K562 (cell line): ENCODE measurements around the gene SMR3B. TPM values are rescaled to one million over a fixed set of nuclear protein-coding genes. Genes with fewer than 3 reads are reported as not detected.

ENCODE experiments used
- ATAC-seq: fragments of 200-7000 bp; cut with Tn5 transposase; 3 replicates; pipeline ENCODE4 v1.9.1; 2020; ENCODE audit warnings: moderate library complexity
- BruUV-seq: library from RNA; stranded (reverse); fragments of 400-500 nt; replicated peaks from 2 replicates; lab custom pipeline; 2021; lab: Mats Ljungman, UMichigan
- CTCF ChIA-PET: fragments of 300-600 bp; formaldehyde crosslinking; extraction: SDS; loops from one replicate; lab custom pipeline; 2021; ENCODE audit warnings: low intra/inter-chr PET ratio; lab: Yijun Ruan, JAX
- POLR2A ChIA-PET: fragments of 300-600, 350-650 bp; sonication (Branson Sonifier 250); formaldehyde crosslinking; extraction: SDS; loops from one replicate; lab custom pipeline; 2021; ENCODE audit warnings: antibody characterized with exemption, inconsistent platforms; lab: Yijun Ruan, JAX
- DNase-seq, 4 experiments: peaks; one replicate each; pipeline versions ENCODE4 v3.0.0 to v3.0.0-alpha.2; 2011 to 2018; ENCODE audit warnings: low spot score in 3 of 4, mixed read lengths in 3 of 4; ENCODE audit errors: extremely low read depth in 1 of 4
- FAIRE-seq: peaks from 2 replicates; lab custom pipeline; 2011; peaks lifted over from hg19 to GRCh38; lab: Jason Lieb, UNC
- H2AFZ ChIP-seq: 2 replicates; pipeline ENCODE4 v1.6.0; 2011; ENCODE audit warnings: low read depth, low read length, control low read depth, inconsistent platforms
- H3K27ac ChIP-seq: fragments of 200-600 bp; 3 replicates; pipeline ENCODE4 v1.8.0; 2011; ENCODE audit warnings: low read depth, mild to moderate bottlenecking, control low read depth, inconsistent platforms, low read length, moderate library complexity, mixed read lengths; ENCODE audit errors: extremely low read depth
- H3K27me3 ChIP-seq, 2 experiments: fragments of 300-600 bp in 1 of 2; 2 replicates in 1 of 2; 3 replicates in 1 of 2; pipeline versions ENCODE4 v1.6.0 to v1.8.0; 2011; ENCODE audit warnings: inconsistent platforms in 2 of 2, low read length in 2 of 2, mild to moderate bottlenecking in 1 of 2, mixed read lengths in 1 of 2, moderate library complexity in 1 of 2; ENCODE audit not compliant: control insufficient read depth in 2 of 2, insufficient read depth in 2 of 2
- H3K36me3 ChIP-seq: fragments of 300-600 bp; 3 replicates; pipeline ENCODE4 v1.8.0; 2011; ENCODE audit warnings: mild to moderate bottlenecking, low read length, inconsistent platforms; ENCODE audit not compliant: control insufficient read depth, insufficient read depth
- H3K4me1 ChIP-seq, 2 experiments: fragments of 200-600 bp in 1 of 2; replicated peaks in 1 of 2; 2 replicates in 1 of 2; 3 replicates in 1 of 2; pipeline versions ENCODE4 v1.5.1 to v1.8.0; 2011; ENCODE audit warnings: inconsistent platforms in 2 of 2, low read length in 2 of 2, mild to moderate bottlenecking in 1 of 2, mixed read lengths in 1 of 2, moderate library complexity in 1 of 2; ENCODE audit not compliant: control insufficient read depth in 2 of 2, insufficient read depth in 2 of 2
- H3K4me2 ChIP-seq: 2 replicates; pipeline ENCODE4 v1.6.1; 2011; ENCODE audit warnings: low read length, control low read depth, inconsistent platforms, mixed read lengths; ENCODE audit not compliant: insufficient read depth
- H3K4me3 ChIP-seq: fragments of 200-600 bp; sonication (generic), shearing (Covaris generic); 2 replicates; pipeline ENCODE4 v1.5.1; 2016; ENCODE audit warnings: control low read depth, inconsistent platforms
- H3K79me2 ChIP-seq: fragments of 200-600 bp; 3 replicates; pipeline ENCODE4 v1.8.0; 2011; ENCODE audit warnings: low read length, inconsistent platforms; ENCODE audit not compliant: control insufficient read depth, insufficient read depth
- H3K9ac ChIP-seq, 2 experiments: 2 replicates each; pipeline versions ENCODE4 v1.6.0 to v1.6.1; 2011; ENCODE audit warnings: low read depth in 2 of 2, low read length in 2 of 2, control low read depth in 1 of 2, inconsistent platforms in 1 of 2, mild to moderate bottlenecking in 1 of 2, mixed read lengths in 1 of 2; ENCODE audit not compliant: insufficient read depth in 1 of 2
- H3K9me1 ChIP-seq: one replicate; pipeline ENCODE4 v1.6.0; 2011; ENCODE audit warnings: inconsistent platforms, mild to moderate bottlenecking, low read length, moderate library complexity; ENCODE audit not compliant: control insufficient read depth, insufficient read depth
- H3K9me3 ChIP-seq: replicated peaks from 2 replicates; pipeline ENCODE4 v1.5.1; 2011; ENCODE audit warnings: low read depth, low read length, inconsistent platforms; ENCODE audit not compliant: control insufficient read depth, insufficient read depth
- H4K20me1 ChIP-seq: replicated peaks from 2 replicates; pipeline ENCODE4 v1.6.1; 2011; ENCODE audit warnings: low read length, inconsistent platforms, mixed read lengths; ENCODE audit not compliant: control insufficient read depth, insufficient read depth
- ATF2 ChIP-seq: sonication (generic); formaldehyde crosslinking; IDR thresholded peaks from 2 replicates; pipeline ENCODE4 v1.8.1; 2022; ENCODE audit warnings: missing genetic modification reagents
- BCL6 ChIP-seq: fragments of 250-450 bp; sonication (Bioruptor Pico); IDR thresholded peaks from 2 replicates; pipeline ENCODE4 v1.4.0; 2020
- CUX1 ChIP-seq: fragments of 200-800 bp; sonication (Bioruptor generic); IDR thresholded peaks from 2 replicates; pipeline ENCODE4 v1.6.1; 2016; ENCODE audit warnings: missing genetic modification characterization, missing compliant biosample characterization
- JUN ChIP-seq, 2 experiments: sonication (generic) in 1 of 2; formaldehyde crosslinking in 1 of 2; IDR thresholded peaks; 2 replicates each; pipeline versions ENCODE4 v1.6.1 to v1.8.0; 2012 to 2022; ENCODE audit warnings: borderline replicate concordance in 2 of 2, mild to moderate bottlenecking in 2 of 2, improper control_type of control experiment in 1 of 2, low read depth in 1 of 2, low read length in 1 of 2, missing genetic modification reagents in 1 of 2
- MCM5 ChIP-seq: fragments of 450-650 bp; IDR thresholded peaks from 2 replicates; pipeline ENCODE4 v1.6.1; 2016; ENCODE audit warnings: low read depth
- NR2F6 ChIP-seq: fragments of 450-650 bp; formaldehyde crosslinking; IDR thresholded peaks from 2 replicates; pipeline ENCODE4 v1.4.0; 2020; ENCODE audit warnings: mild to moderate bottlenecking
- STAT5B ChIP-seq: fragments of 250-450 bp; sonication (Bioruptor Pico); IDR thresholded peaks from 2 replicates; pipeline ENCODE4 v1.8.0; 2021; ENCODE audit warnings: mild to moderate bottlenecking, inconsistent platforms
- TAF1 ChIP-seq: IDR thresholded peaks from 2 replicates; pipeline ENCODE4 v1.6.1; 2011; ENCODE audit warnings: mild to moderate bottlenecking, low read length, moderate library complexity; ENCODE audit not compliant: insufficient read depth, control insufficient read depth, severe bottlenecking; ENCODE audit errors: extremely low read depth
- TCFL5 ChIP-seq: fragments of 250-450 bp; sonication (Bioruptor Pico); conservative IDR thresholded peaks from 2 replicates; pipeline ENCODE4 v1.6.1; 2021; ENCODE audit warnings: mild to moderate bottlenecking, moderate library complexity, matching md5 sums
- TGIF2 ChIP-seq: sonication (generic); formaldehyde crosslinking; IDR thresholded peaks from 2 replicates; pipeline ENCODE4 v1.8.1; 2022; ENCODE audit warnings: mild to moderate bottlenecking, missing genetic modification reagents, moderate library complexity
- ZNF583 ChIP-seq: fragments of 250-450 bp; sonication (Bioruptor Pico); IDR thresholded peaks from 2 replicates; pipeline ENCODE4 v1.4.0; 2020
- ZNF639 ChIP-seq, 2 experiments: fragments of 200-800 bp in 1 of 2; sonication (Bioruptor generic) in 1 of 2; sonication (generic) in 1 of 2; formaldehyde crosslinking in 1 of 2; IDR thresholded peaks in 1 of 2; conservative IDR thresholded peaks in 1 of 2; 2 replicates each; pipeline versions ENCODE4 v1.5.0 to v1.6.1; 2016 to 2020; ENCODE audit warnings: missing compliant biosample characterization in 1 of 2, missing genetic modification characterization in 1 of 2, missing genetic modification reagents in 1 of 2
- WGBS: fragments of 100-300 bp; shearing (Covaris generic); methylation state at CpG from one replicate; pipeline ENCODE4 v1.1.6; 2016; ENCODE audit warnings: low coverage, mixed read lengths; ENCODE audit not compliant: insufficient coverage; ENCODE audit errors: missing lambda C conversion rate; 5-methylcytosine and 5-hydroxymethylcytosine counted together
- in situ Hi-C: fragments of 300-500 bp; cut with MboI; formaldehyde crosslinking; loops from 4 replicates; pipeline ENCODE4 v1.15.0; 2018; ENCODE audit warnings: inconsistent platforms, mixed read lengths
- intact Hi-C: fragments of 100-400 bp; cut with micrococcal nuclease; formaldehyde crosslinking; loops from 2 replicates; pipeline ENCODE4 v1.14.2; 2022
- polyA plus RNA-seq, 8 experiments: library from polyadenylated mRNA; depleted of rRNA in 4 of 8; stranded (reverse) in 5 of 8; unstranded in 3 of 8; fragments of >200 nt; fragmentation: Nextera tagmentation in 2 of 8; fragmentation: Illumina TruSeq in 1 of 8; extraction: Ambion mirVana in 2 of 8; extraction: Trizol in 1 of 8; gene quantifications; 2 replicates each; pipeline versions ENCODE4 v1.2.1 to v1.2.3, GENCODE V29; 2011 to 2014; ENCODE audit warnings: inconsistent platforms in 1 of 8, missing spikeins in 1 of 8
- total RNA-seq, 7 experiments: library from RNA; depleted of rRNA in 6 of 7; stranded (reverse); fragments of >200 nt in 6 of 7; fragmentation: Illumina TruSeq in 2 of 7; extraction: Trizol in 2 of 7; gene quantifications; 2 replicates each; pipeline versions ENCODE4 v1.2.1 to v1.2.3, GENCODE V29; 2011 to 2021; ENCODE audit warnings: low replicate concordance in 1 of 7

SMR3B gene
- total and polyA plus RNA-seq, 9 of the 15 experiments (the other 6 are each of a cell fraction or from before 2014, with no cell fraction given): not detected

GRCh38 chr4:70364002-70364401 is 18.9 kb upstream of the SMR3B start:
- intact Hi-C loops: no loop called here
- H4K20me1 ChIP-seq: no peaks in the 10 kb centered on the region
- CTCF ChIA-PET: no interaction called here
- H3K36me3 ChIP-seq: no peaks in the 10 kb centered on the region
- H3K9me1 ChIP-seq: no peaks in the 10 kb centered on the region
- no peaks in the 10 kb centered on the region for H3K27me3 ChIP-seq
- no peak overlapping the region for H3K4me2 ChIP-seq
- peaks cover 2% of the 10 kb centered on the region; the same call in 1 of the 2 replicates for H3K9me3 ChIP-seq
- in situ Hi-C loops: no loop called here
- no peaks in the 10 kb centered on the region for H3K79me2 ChIP-seq
- H2AFZ ChIP-seq: no peak overlapping the region
- H3K27ac ChIP-seq: no peak overlapping the region
- FAIRE-seq (no peak), ATAC-seq (no peak), DNase-seq (no peak)
- H3K4me3 ChIP-seq: no peak overlapping the region
- 1% methylated on average over 5 of the region's 5 CpGs for WGBS
- H3K4me1 ChIP-seq: no peaks in the 10 kb centered on the region
- no TSS peak for BruUV-seq
- POLR2A ChIA-PET: no interaction called here
- no peak overlapping the region for H3K9ac ChIP-seq
- TF ChIP-seq NR2F6 (no peak), ZNF639 (CRISPR knock-in tag; conservative IDR thresholded peaks at IDR 0.05 in 1 of 2, IDR thresholded peaks at IDR 0.05 in 1 of 2) (no peak), ZNF583 (no peak), TCFL5 (CRISPR knock-in tag) (no peak), TGIF2 (CRISPR knock-in tag) (no peak), BCL6 (no peak), JUN (IDR thresholded peaks at IDR 0.05; ENCODE audit: borderline replicate concordance, low read depth, low read length) (no peak), JUN (CRISPR knock-in tag; IDR thresholded peaks at IDR 0.05; ENCODE audit: borderline replicate concordance) (no peak), ATF2 (CRISPR knock-in tag) (no peak), MCM5 (no peak), STAT5B (no peak), CUX1 (no peak), TAF1 (no peak)
